GM12891 (cell line): Measurements from ENCODE around the gene PRM1.
"Not testable (repeated sequence)": the region's sequence is repeated elsewhere in the genome, so short reads cannot be mapped to it uniquely, and the experiment has no call there.

Experiments
- DNase-seq: peaks from one replicate; pipeline ENCODE4 v3.0.0; 2011; ENCODE audit warnings: low spot score; ENCODE audit not compliant: insufficient read length
- FAIRE-seq: peaks from 2 replicates; lab custom pipeline; 2011; peaks lifted over from hg19 to GRCh38; lab: Jason Lieb, UNC
- PAX5 ChIP-seq: IDR thresholded peaks from 2 replicates; pipeline ENCODE4 v1.6.1; 2011; ENCODE audit warnings: low read length, moderate library complexity, mild to moderate bottlenecking; ENCODE audit not compliant: insufficient read depth, severe bottlenecking
- POLR2A ChIP-seq: IDR thresholded peaks from 2 replicates; pipeline ENCODE4 v1.6.1; 2011; ENCODE audit warnings: low read depth, low read length, control low read depth
- POLR2AphosphoS5 ChIP-seq: IDR thresholded peaks from 2 replicates; pipeline ENCODE4 v1.6.1; 2011; ENCODE audit warnings: low read depth, low read length, control low read depth
- POU2F2 ChIP-seq: IDR thresholded peaks from 2 replicates; pipeline ENCODE4 v1.6.1; 2011; ENCODE audit warnings: low read depth, mild to moderate bottlenecking, control low read depth, low read length, moderate library complexity
- SPI1 ChIP-seq: IDR thresholded peaks from 2 replicates; pipeline ENCODE4 v1.6.1; 2011; ENCODE audit warnings: low read depth, low read length, control low read depth
- TAF1 ChIP-seq: IDR thresholded peaks from 2 replicates; pipeline ENCODE4 v1.6.1; 2011; ENCODE audit warnings: low read depth, low read length, control low read depth

The PRM1 gene

GRCh38 chr16:11306381-11306780 is 25.3 kb upstream of the PRM1 start:
- FAIRE-seq, result no peak
- TF ChIP-seq POLR2AphosphoS5 (no peak), TAF1 (no peak), SPI1 (no peak), POLR2A (no peak), PAX5 (no peak), POU2F2 (no peak)
- no peak for DNase-seq

- DNase-seq (no peak), FAIRE-seq (no peak)
- TF ChIP-seq TAF1 (no peak), SPI1 (no peak), POLR2AphosphoS5 (no peak), POLR2A (no peak), PAX5 (no peak), POU2F2 (no peak)
Observed at GRCh38 chr16:11303405-11304138, 22.4 kb upstream of the PRM1 start.

DNA sequence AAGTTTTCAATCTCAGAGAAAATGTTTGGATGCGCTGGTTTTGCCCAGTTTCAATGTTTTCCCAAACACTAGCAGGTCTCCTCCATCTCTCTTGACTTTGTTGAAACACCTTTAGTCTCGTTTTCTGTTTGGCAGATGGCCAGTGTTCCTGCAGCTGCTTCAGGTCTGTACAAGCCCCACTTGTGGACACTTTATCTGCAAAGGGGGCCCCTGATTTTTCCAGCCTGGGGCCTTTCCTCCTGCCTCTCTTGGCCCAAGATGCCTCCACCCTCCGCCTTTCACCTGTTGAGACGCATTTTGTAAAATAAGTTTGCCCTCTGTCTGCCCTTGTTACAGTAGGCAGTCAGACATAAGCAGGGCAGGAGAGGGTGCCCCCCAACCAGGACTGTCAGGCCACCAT is 21.8 kb upstream of the PRM1 start:
- TF ChIP-seq SPI1, result no peak
- no peak for TF ChIP-seq POU2F2
- DNase-seq, result no peak
- FAIRE-seq, result no peak

DNA sequence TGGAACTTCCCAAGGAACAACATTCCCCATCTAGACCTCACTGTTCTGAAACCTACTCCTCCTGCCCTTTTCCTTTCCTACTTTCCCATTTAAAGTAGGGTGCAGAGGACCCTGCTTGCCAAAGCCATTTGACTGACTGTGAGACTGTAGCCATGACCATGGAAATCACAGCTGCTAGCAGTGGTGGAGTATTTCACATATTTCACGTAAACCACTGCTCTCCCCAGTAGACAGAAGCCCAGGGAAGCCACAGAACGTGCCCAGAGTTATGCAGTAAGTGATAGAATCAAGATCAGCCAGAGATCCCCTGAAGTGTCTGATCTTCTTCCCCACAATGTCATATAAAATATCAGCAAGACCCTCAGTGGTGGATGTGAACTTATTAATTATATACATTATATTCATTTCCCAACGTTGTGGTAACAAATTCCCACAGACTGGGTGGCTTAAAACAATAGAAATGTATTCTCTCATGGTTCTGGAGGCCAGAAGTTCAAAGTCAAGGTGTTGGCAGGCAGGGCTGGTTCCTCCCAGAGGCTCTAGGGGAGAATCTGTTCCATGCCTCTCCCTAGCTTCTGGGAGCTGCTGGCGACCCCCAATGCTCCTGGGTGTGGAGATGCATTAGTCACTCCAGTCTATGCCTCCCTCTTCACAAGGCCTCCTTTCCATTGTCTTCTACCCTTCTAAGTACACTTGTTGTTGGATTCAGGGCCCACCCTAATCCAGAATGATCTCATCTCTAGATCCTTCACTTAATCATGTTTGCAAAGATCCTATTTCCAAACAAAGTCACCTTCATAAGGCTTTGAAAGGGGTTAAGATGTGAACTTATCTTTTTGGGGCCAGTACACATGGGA is 20.7 kb upstream of the PRM1 start:
- FAIRE-seq (no peak), DNase-seq (no peak)
- TF ChIP-seq TAF1 (no peak), POLR2AphosphoS5 (no peak), SPI1 (no peak), PAX5 (no peak), POLR2A (no peak), POU2F2 (no peak)

DNA sequence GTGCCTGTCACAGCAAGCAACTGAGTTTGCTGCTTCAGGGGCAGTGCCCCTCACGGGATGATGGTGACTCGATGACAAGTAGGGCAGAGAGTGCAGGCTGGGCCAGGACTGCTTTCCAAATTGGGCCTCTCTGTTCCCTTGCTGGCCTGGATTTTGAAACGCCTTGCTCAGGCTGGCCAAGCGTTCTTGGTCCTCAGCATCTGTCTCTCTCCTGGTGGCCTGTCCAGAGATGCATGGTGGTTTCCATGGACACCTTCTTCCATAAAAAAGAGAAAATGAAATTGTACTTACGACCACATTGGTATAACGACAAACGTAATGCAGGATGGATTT is 19.4 kb upstream of the PRM1 start:
- FAIRE-seq, result no peak
- TF ChIP-seq POLR2AphosphoS5, result no peak
- TF ChIP-seq POU2F2, result no peak
- no peak for TF ChIP-seq PAX5
- DNase-seq, result no peak

GRCh38 chr16:11299865-11300559 is 18.9 kb upstream of the PRM1 start:
- FAIRE-seq (no peak), DNase-seq (no peak)
- TF ChIP-seq SPI1 (no peak), TAF1 (no peak), PAX5 (no peak), POLR2A (no peak)

DNA sequence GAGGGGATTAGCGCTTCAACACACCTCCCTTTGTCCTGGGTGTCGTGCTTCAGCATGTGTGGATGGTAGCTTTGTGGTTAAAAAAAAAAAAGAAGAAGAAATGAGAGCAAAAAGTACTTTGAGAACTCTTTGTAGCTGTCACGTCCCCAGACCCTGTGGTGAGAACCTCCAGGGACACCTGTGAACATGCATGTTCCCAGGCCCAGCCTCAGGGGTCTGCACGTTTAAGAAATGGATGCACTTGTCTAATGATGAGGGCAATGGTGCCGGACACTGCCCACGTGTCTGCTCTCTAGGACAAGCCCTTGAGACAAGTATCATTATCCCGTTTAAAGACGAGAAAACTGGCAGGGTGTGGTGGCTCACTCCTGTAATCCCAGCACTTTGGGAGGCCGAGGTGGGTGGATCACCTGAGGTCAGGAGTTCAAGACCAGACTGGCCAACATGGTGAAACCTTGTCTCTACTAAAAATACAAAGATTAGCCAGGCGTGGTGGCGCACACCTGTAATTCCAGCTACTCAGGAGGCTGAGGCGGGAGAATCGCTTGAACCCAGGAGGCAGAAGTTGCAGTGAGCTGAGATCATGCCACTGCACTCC is 17.9 kb upstream of the PRM1 start:
- DNase-seq, FAIRE-seq: not testable (repeated sequence)
- peak; percentile 75; the same call in 1 of the 2 replicates for TF ChIP-seq POU2F2
- TF ChIP-seq SPI1, result peak; percentile 11; the same call in 1 of the 2 replicates

DNA sequence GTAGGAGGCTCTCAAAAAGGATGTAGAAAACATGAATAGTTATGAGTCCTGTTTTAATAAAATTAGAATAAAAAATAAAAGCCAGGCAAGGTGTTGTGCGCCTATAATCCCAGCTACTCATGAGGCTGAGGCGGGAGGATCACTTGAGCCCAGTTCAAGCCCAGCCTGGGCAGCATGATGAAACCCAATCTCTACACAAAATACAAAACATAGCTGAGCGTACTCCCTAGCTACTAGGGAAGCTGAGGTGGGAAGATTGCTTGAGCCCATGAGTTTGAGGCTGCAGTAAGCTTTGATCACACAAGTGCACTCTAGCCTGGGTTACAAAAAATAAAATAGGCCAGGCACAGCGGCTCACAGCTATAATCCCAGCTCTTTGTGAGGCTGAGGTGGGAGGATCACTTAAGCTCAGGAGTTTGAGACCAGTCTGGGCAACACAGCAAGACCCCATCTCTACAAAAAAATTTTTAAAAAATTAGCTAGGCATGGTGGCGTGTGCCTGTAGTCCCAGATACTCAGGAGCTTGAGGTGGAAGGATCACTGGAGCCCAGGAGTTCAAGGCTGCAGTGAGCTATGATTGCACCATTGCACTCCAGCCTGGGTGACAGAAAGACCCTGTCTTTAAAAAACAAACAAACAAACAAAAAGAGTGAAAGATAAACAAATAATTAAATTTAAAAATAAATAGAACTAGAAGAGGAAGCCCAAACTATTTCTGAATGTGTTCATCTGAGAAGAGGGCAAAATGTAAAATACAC is 17.2 kb upstream of the PRM1 start:
- DNase-seq, result no peak
- peak; percentile 61 for FAIRE-seq
- TF ChIP-seq TAF1, result no peak
- no peak for TF ChIP-seq SPI1
- TF ChIP-seq POU2F2, result no peak
- no peak for TF ChIP-seq POLR2AphosphoS5

- DNase-seq (peak; percentile 51), FAIRE-seq (peak; percentile 96)
- TF ChIP-seq TAF1, result no peak
- TF ChIP-seq PAX5, result no peak
- TF ChIP-seq POLR2AphosphoS5, result no peak
- no peak for TF ChIP-seq SPI1
- peak; percentile 29; the same call in 1 of the 2 replicates for TF ChIP-seq POLR2A
- peak; percentile 76 for TF ChIP-seq POU2F2
Observed at GRCh38 chr16:11297492-11298142, 16.5 kb upstream of the PRM1 start.
